HL-60 (cell line): ENCODE results near the gene OR2T10.
"Not testable (repeated sequence)": the region's sequence is repeated elsewhere in the genome, so short reads cannot be mapped to it uniquely, and the experiment has no call there.

Experiments
- GABPA ChIP-seq: IDR thresholded peaks from 2 replicates; pipeline ENCODE4 v1.6.1; 2012; ENCODE audit warnings: low read depth
- POLR2AphosphoS5 ChIP-seq: IDR thresholded peaks from 2 replicates; pipeline ENCODE4 v1.6.1; 2012; ENCODE audit warnings: low read depth
- TF ChIP-seq, protein P1 (sequence below): IDR thresholded peaks from one replicate; pipeline ENCODE4 v1.5.1; 2011; ENCODE audit warnings: low read length, control low read depth, inconsistent platforms; ENCODE audit not compliant: insufficient read depth
- TF ChIP-seq, protein P2 (sequence below): IDR thresholded peaks from 2 replicates; pipeline ENCODE4 v1.6.1; 2012; ENCODE audit warnings: low read depth; ENCODE audit not compliant: insufficient replicate concordance

DNA sequence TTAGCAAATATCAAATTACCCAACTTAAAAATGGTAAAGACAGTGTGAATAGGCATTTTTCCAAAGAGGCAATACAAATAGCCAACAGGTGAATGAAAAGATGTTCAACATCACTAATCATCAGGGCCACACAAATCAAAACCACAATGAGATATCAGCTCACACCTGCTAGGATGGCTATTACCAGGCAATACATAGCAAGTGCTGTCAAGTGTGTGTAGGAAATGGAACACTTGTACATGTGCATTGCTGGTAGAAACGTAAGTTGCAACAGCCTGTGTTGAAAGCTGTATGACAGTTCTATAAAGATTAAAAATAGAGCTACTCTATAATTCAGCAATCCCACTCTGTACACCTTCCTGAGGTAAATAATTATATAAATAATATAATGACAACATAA, 25.5 kb downstream of the OR2T10 start:
- TF ChIP-seq, protein P1, sequence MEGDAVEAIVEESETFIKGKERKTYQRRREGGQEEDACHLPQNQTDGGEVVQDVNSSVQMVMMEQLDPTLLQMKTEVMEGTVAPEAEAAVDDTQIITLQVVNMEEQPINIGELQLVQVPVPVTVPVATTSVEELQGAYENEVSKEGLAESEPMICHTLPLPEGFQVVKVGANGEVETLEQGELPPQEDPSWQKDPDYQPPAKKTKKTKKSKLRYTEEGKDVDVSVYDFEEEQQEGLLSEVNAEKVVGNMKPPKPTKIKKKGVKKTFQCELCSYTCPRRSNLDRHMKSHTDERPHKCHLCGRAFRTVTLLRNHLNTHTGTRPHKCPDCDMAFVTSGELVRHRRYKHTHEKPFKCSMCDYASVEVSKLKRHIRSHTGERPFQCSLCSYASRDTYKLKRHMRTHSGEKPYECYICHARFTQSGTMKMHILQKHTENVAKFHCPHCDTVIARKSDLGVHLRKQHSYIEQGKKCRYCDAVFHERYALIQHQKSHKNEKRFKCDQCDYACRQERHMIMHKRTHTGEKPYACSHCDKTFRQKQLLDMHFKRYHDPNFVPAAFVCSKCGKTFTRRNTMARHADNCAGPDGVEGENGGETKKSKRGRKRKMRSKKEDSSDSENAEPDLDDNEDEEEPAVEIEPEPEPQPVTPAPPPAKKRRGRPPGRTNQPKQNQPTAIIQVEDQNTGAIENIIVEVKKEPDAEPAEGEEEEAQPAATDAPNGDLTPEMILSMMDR = not testable (repeated sequence)
- not testable (repeated sequence) for TF ChIP-seq GABPA, POLR2AphosphoS5
- TF ChIP-seq, protein P2, sequence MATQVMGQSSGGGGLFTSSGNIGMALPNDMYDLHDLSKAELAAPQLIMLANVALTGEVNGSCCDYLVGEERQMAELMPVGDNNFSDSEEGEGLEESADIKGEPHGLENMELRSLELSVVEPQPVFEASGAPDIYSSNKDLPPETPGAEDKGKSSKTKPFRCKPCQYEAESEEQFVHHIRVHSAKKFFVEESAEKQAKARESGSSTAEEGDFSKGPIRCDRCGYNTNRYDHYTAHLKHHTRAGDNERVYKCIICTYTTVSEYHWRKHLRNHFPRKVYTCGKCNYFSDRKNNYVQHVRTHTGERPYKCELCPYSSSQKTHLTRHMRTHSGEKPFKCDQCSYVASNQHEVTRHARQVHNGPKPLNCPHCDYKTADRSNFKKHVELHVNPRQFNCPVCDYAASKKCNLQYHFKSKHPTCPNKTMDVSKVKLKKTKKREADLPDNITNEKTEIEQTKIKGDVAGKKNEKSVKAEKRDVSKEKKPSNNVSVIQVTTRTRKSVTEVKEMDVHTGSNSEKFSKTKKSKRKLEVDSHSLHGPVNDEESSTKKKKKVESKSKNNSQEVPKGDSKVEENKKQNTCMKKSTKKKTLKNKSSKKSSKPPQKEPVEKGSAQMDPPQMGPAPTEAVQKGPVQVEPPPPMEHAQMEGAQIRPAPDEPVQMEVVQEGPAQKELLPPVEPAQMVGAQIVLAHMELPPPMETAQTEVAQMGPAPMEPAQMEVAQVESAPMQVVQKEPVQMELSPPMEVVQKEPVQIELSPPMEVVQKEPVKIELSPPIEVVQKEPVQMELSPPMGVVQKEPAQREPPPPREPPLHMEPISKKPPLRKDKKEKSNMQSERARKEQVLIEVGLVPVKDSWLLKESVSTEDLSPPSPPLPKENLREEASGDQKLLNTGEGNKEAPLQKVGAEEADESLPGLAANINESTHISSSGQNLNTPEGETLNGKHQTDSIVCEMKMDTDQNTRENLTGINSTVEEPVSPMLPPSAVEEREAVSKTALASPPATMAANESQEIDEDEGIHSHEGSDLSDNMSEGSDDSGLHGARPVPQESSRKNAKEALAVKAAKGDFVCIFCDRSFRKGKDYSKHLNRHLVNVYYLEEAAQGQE = not testable (repeated sequence)
